ENCODE results near the gene GPR27. TPM values are rescaled to one million over a fixed set of nuclear protein-coding genes. Genes with fewer than 3 reads are reported as not detected.

Gene GPR27
- total and polyA plus RNA-seq, 4 donors, result 0.09 to 0.65 (median 0.17) TPM; not detected in 1

DNA sequence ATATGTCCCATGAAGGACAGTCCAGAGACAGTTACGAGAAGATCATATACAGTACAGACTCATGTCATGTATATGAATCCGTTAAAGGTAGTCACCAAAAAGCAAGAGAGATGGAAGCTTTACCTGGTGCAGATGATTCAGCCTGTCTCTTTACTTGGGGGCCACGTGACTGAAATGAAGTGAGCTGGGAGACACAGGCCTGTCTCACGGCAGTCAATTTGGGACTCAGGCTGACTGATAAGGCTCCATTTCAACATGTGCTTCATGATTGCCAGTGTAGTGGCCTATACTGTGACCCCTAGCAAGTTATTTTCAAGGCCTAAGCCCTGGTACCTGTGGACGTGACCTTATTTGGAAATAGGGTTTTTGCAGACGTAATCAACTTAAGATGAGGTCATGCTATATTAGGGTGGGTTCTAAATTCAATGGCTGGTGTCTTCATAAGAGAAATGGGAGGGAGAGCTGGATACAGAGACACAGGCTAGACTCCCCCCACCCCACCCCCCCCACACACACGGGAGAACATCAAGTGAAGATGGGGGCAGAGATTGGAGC is 34.3 kb downstream of the GPR27 start:
- no peak overlapping the region for H3K9ac ChIP-seq (ENCODE audit: low read depth in 1 of 2, low read length in 2 of 2)
- 82% methylated on average over 7 of the region's 7 CpGs for WGBS
- H3K4me1 ChIP-seq (ENCODE audit: control insufficient read depth in 4 of 4, insufficient read depth in 4 of 4, low read length in 3 of 4), result peaks cover 4 to 18% (median 9%) of the 10 kb centered on the region in 4 donors
- no peak for DNase-seq (ENCODE audit: low spot score)
- H3K4me3 ChIP-seq (ENCODE audit: low read depth in 1 of 3, low read length in 3 of 3), result no peak overlapping the region
- no peaks in the 10 kb centered on the region for H3K9me3 ChIP-seq (ENCODE audit: control insufficient read depth in 4 of 4, low read length in 3 of 4)
- peaks cover 3 to 8% (median 4%) of the 10 kb centered on the region in 4 donors for H3K27me3 ChIP-seq (ENCODE audit: control insufficient read depth in 4 of 4, insufficient read depth in 4 of 4, low read length in 3 of 4)
- H3K36me3 ChIP-seq (ENCODE audit: control insufficient read depth in 4 of 4, insufficient read depth in 3 of 4, low read depth in 1 of 4, low read length in 3 of 4), result no peaks in the 10 kb centered on the region
- TF ChIP-seq, protein P1, sequence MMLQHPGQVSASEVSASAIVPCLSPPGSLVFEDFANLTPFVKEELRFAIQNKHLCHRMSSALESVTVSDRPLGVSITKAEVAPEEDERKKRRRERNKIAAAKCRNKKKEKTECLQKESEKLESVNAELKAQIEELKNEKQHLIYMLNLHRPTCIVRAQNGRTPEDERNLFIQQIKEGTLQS (IDR thresholded peaks at IDR 0.05), result no peak
- TF ChIP-seq NR2F2 (IDR thresholded peaks at IDR 0.05) (no peak), FOXA2 (IDR thresholded peaks at IDR 0.05) (no peak), RXRA (IDR thresholded peaks at IDR 0.05) (no peak), YY1 (IDR thresholded peaks at IDR 0.05) (no peak), JUND (IDR thresholded peaks at IDR 0.05) (no peak), TAF1 (conservative IDR thresholded peaks at IDR 0.05) (no peak), RAD21 (IDR thresholded peaks at IDR 0.05) (no peak), FOXA1 (IDR thresholded peaks at IDR 0.05) (no peak), HNF4A (conservative IDR thresholded peaks at IDR 0.05) (no peak), SP1 (IDR thresholded peaks at IDR 0.05) (no peak)
- TF ChIP-seq, protein P2, sequence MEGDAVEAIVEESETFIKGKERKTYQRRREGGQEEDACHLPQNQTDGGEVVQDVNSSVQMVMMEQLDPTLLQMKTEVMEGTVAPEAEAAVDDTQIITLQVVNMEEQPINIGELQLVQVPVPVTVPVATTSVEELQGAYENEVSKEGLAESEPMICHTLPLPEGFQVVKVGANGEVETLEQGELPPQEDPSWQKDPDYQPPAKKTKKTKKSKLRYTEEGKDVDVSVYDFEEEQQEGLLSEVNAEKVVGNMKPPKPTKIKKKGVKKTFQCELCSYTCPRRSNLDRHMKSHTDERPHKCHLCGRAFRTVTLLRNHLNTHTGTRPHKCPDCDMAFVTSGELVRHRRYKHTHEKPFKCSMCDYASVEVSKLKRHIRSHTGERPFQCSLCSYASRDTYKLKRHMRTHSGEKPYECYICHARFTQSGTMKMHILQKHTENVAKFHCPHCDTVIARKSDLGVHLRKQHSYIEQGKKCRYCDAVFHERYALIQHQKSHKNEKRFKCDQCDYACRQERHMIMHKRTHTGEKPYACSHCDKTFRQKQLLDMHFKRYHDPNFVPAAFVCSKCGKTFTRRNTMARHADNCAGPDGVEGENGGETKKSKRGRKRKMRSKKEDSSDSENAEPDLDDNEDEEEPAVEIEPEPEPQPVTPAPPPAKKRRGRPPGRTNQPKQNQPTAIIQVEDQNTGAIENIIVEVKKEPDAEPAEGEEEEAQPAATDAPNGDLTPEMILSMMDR (IDR thresholded peaks at IDR 0.05; ENCODE audit: low read depth, low read length, missing input control), result no peak
- TF ChIP-seq, protein P3, sequence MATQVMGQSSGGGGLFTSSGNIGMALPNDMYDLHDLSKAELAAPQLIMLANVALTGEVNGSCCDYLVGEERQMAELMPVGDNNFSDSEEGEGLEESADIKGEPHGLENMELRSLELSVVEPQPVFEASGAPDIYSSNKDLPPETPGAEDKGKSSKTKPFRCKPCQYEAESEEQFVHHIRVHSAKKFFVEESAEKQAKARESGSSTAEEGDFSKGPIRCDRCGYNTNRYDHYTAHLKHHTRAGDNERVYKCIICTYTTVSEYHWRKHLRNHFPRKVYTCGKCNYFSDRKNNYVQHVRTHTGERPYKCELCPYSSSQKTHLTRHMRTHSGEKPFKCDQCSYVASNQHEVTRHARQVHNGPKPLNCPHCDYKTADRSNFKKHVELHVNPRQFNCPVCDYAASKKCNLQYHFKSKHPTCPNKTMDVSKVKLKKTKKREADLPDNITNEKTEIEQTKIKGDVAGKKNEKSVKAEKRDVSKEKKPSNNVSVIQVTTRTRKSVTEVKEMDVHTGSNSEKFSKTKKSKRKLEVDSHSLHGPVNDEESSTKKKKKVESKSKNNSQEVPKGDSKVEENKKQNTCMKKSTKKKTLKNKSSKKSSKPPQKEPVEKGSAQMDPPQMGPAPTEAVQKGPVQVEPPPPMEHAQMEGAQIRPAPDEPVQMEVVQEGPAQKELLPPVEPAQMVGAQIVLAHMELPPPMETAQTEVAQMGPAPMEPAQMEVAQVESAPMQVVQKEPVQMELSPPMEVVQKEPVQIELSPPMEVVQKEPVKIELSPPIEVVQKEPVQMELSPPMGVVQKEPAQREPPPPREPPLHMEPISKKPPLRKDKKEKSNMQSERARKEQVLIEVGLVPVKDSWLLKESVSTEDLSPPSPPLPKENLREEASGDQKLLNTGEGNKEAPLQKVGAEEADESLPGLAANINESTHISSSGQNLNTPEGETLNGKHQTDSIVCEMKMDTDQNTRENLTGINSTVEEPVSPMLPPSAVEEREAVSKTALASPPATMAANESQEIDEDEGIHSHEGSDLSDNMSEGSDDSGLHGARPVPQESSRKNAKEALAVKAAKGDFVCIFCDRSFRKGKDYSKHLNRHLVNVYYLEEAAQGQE (IDR thresholded peaks at IDR 0.05), result no peak
- TF ChIP-seq, protein P4, sequence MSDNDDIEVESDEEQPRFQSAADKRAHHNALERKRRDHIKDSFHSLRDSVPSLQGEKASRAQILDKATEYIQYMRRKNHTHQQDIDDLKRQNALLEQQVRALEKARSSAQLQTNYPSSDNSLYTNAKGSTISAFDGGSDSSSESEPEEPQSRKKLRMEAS (IDR thresholded peaks at IDR 0.05), result no peak
- TF ChIP-seq, protein P5, sequence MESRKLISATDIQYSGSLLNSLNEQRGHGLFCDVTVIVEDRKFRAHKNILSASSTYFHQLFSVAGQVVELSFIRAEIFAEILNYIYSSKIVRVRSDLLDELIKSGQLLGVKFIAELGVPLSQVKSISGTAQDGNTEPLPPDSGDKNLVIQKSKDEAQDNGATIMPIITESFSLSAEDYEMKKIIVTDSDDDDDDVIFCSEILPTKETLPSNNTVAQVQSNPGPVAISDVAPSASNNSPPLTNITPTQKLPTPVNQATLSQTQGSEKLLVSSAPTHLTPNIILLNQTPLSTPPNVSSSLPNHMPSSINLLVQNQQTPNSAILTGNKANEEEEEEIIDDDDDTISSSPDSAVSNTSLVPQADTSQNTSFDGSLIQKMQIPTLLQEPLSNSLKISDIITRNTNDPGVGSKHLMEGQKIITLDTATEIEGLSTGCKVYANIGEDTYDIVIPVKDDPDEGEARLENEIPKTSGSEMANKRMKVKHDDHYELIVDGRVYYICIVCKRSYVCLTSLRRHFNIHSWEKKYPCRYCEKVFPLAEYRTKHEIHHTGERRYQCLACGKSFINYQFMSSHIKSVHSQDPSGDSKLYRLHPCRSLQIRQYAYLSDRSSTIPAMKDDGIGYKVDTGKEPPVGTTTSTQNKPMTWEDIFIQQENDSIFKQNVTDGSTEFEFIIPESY (IDR thresholded peaks at IDR 0.05), result no peak
- no peak overlapping the region for H3K27ac ChIP-seq (ENCODE audit: low read depth in 1 of 2, low read length in 2 of 2)

DNA sequence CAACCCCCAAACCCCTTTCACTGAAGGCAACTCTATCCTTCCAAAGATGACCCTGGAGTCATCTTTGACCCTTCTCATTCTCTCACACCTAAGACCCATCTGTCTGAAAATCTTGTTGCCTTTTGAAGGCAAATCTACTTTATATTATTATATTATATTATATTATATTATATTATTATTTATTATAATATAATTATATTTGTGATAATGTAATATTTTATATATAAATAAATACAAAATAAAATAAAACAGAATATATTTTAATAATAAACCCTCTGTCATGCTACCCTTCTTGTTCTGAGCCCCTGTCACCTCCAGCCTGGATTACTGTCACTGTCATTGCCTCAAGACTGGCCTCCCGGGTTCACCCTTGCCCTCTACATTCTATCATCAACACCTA is 36.3 kb downstream of the GPR27 start:
- H3K36me3 ChIP-seq (ENCODE audit: control insufficient read depth in 4 of 4, insufficient read depth in 3 of 4, low read depth in 1 of 4, low read length in 3 of 4), result no peaks in the 10 kb centered on the region
- WGBS, result 86% methylated on average over 1 of the region's 1 CpG
- no peak for TF ChIP-seq HNF4A (conservative IDR thresholded peaks at IDR 0.05)
- TF ChIP-seq HNF4G (IDR thresholded peaks at IDR 0.05), result no peak
- TF ChIP-seq, protein P5 (IDR thresholded peaks at IDR 0.05), result no peak
- TF ChIP-seq FOXA2 (IDR thresholded peaks at IDR 0.05), result no peak
- no peak for TF ChIP-seq JUND (IDR thresholded peaks at IDR 0.05)
- TF ChIP-seq, protein P3 (IDR thresholded peaks at IDR 0.05), result no peak
- no peak for TF ChIP-seq YY1 (IDR thresholded peaks at IDR 0.05)

More for the DNA sequence above, 36.3 kb downstream of the GPR27 start:
- H3K4me1 ChIP-seq (ENCODE audit: control insufficient read depth in 4 of 4, insufficient read depth in 4 of 4, low read length in 3 of 4), result peaks cover 0 to 13% (median 5%) of the 10 kb centered on the region in 4 donors
- H3K4me3 ChIP-seq (ENCODE audit: low read depth in 1 of 3, low read length in 3 of 3), result no peak overlapping the region
- no peak for DNase-seq (ENCODE audit: low spot score)
- H3K27me3 ChIP-seq (ENCODE audit: control insufficient read depth in 4 of 4, insufficient read depth in 4 of 4, low read length in 3 of 4), result peaks cover 0 to 5% (median 2%) of the 10 kb centered on the region in 4 donors
- no peaks in the 10 kb centered on the region for H3K9me3 ChIP-seq (ENCODE audit: control insufficient read depth in 4 of 4, low read length in 3 of 4)
- H3K9ac ChIP-seq (ENCODE audit: low read depth in 1 of 2, low read length in 2 of 2), result no peak overlapping the region
- no peak overlapping the region for H3K27ac ChIP-seq (ENCODE audit: low read depth in 1 of 2, low read length in 2 of 2)

All from liver (tissue), 9 donors.